K562 (cell line): ENCODE data around the gene PADI4. TPM values are rescaled to one million over a fixed set of nuclear protein-coding genes. Genes with fewer than 3 reads are reported as not detected.

ENCODE experiments used
- AFF1 ChIP-seq, 2 experiments: fragments of 450-650 bp; IDR thresholded peaks; 2 replicates each; pipeline ENCODE4 v1.6.1; 2018; ENCODE audit warnings: mild to moderate bottlenecking in 2 of 2, low read depth in 1 of 2; ENCODE audit not compliant: partially characterized antibody in 2 of 2
- BHLHE40 ChIP-seq: IDR thresholded peaks from 2 replicates; pipeline ENCODE4 v1.6.1; 2011; ENCODE audit warnings: low read length, improper control_type of control experiment
- CHCHD3 ChIP-seq: fragments of 250-450 bp; sonication (Bioruptor Pico); IDR thresholded peaks from 2 replicates; pipeline ENCODE4 v2.1.2; 2022; ENCODE audit warnings: mild to moderate bottlenecking
- COPS2 ChIP-seq: fragments of 450-650 bp; conservative IDR thresholded peaks from 2 replicates; pipeline ENCODE4 v1.6.1; 2016; ENCODE audit warnings: mild to moderate bottlenecking, moderate library complexity
- ELK1 ChIP-seq: sonication (generic); formaldehyde crosslinking; IDR thresholded peaks from 2 replicates; pipeline ENCODE4 v1.8.1; 2022; ENCODE audit warnings: missing genetic modification reagents
- FOS ChIP-seq: IDR thresholded peaks from 3 replicates; pipeline ENCODE4 v1.6.1; 2011; ENCODE audit not compliant: insufficient read length; ENCODE audit errors: extremely low read depth
- JUNB ChIP-seq: fragments of 450-650 bp; formaldehyde crosslinking; conservative IDR thresholded peaks from 2 replicates; pipeline ENCODE4 v1.4.0; 2020; ENCODE audit warnings: mild to moderate bottlenecking
- MAX ChIP-seq: sonication (generic); formaldehyde crosslinking; IDR thresholded peaks from 2 replicates; pipeline ENCODE4 v1.9.0; 2022; ENCODE audit warnings: mild to moderate bottlenecking, missing genetic modification reagents
- NCOA6 ChIP-seq: fragments of 450-650 bp; IDR thresholded peaks from 2 replicates; pipeline ENCODE4 v1.6.1; 2017; ENCODE audit warnings: mild to moderate bottlenecking
- NFIX ChIP-seq: fragments of 250-450 bp; sonication (Bioruptor Pico); IDR thresholded peaks from 2 replicates; pipeline ENCODE4 v1.4.0; 2020; ENCODE audit warnings: low read depth, mild to moderate bottlenecking, moderate library complexity
- POLR2AphosphoS2 ChIP-seq: IDR thresholded peaks from 2 replicates; pipeline ENCODE4 v1.6.1; 2012; ENCODE audit warnings: low read length, improper control_type of control experiment
- POU5F1 ChIP-seq: fragments of 150-350 bp; IDR thresholded peaks from 2 replicates; pipeline ENCODE4 v1.6.1; 2014; ENCODE audit warnings: borderline replicate concordance, low read length, low read depth, mild to moderate bottlenecking; ENCODE audit not compliant: partially characterized antibody
- SPI1 ChIP-seq: IDR thresholded peaks from 2 replicates; pipeline ENCODE4 v1.6.1; 2011; ENCODE audit warnings: low read depth, low read length, control low read depth, borderline replicate concordance
- SREBF2 ChIP-seq: sonication (generic); formaldehyde crosslinking; IDR thresholded peaks from 2 replicates; pipeline ENCODE4 v1.4.0; 2020; ENCODE audit warnings: mild to moderate bottlenecking, missing genetic modification reagents
- ZEB2 ChIP-seq: fragments of 450-650 bp; IDR thresholded peaks from 2 replicates; pipeline ENCODE4 v1.6.1; 2016
- ZNF12 ChIP-seq: sonication (generic); formaldehyde crosslinking; IDR thresholded peaks from 2 replicates; pipeline ENCODE4 v1.4.0; 2020; ENCODE audit warnings: mild to moderate bottlenecking, missing genetic modification reagents
- ZNF224 ChIP-seq: sonication (generic); formaldehyde crosslinking; IDR thresholded peaks from 2 replicates; pipeline ENCODE4 v1.8.0; 2022; ENCODE audit warnings: mild to moderate bottlenecking, missing genetic modification reagents
- ZNF655 ChIP-seq: fragments of 250-450 bp; sonication (Bioruptor Pico); IDR thresholded peaks from 2 replicates; pipeline ENCODE4 v1.5.0; 2021
- ZNF717 ChIP-seq: fragments of 250-450 bp; sonication (Bioruptor Pico); IDR thresholded peaks from 2 replicates; pipeline ENCODE4 v1.5.0; 2021
- polyA plus RNA-seq, 8 experiments: library from polyadenylated mRNA; depleted of rRNA in 4 of 8; stranded (reverse) in 5 of 8; unstranded in 3 of 8; fragments of >200 nt; fragmentation: Nextera tagmentation in 2 of 8; fragmentation: Illumina TruSeq in 1 of 8; extraction: Ambion mirVana in 2 of 8; extraction: Trizol in 1 of 8; gene quantifications; 2 replicates each; pipeline versions ENCODE4 v1.2.1 to v1.2.3, GENCODE V29; 2011 to 2014; ENCODE audit warnings: inconsistent platforms in 1 of 8, missing spikeins in 1 of 8
- total RNA-seq, 7 experiments: library from RNA; depleted of rRNA in 6 of 7; stranded (reverse); fragments of >200 nt in 6 of 7; fragmentation: Illumina TruSeq in 2 of 7; extraction: Trizol in 2 of 7; gene quantifications; 2 replicates each; pipeline versions ENCODE4 v1.2.1 to v1.2.3, GENCODE V29; 2011 to 2021; ENCODE audit warnings: low replicate concordance in 1 of 7

The PADI4 gene
- total and polyA plus RNA-seq, 9 of the 15 experiments (the other 6 are each of a cell fraction or from before 2014, with no cell fraction given) = 0.22 to 0.33 TPM; not detected in 7

- no peak for TF ChIP-seq AFF1 (IDR thresholded peaks at IDR 0.05; ENCODE audit: low read depth in 1 of 2, partially characterized antibody in 2 of 2)
- no peak for TF ChIP-seq NFIX (CRISPR knock-in tag)
- no peak for TF ChIP-seq MAX (CRISPR knock-in tag)
- TF ChIP-seq SREBF2 = no peak
- TF ChIP-seq BHLHE40 = no peak
- no peak for TF ChIP-seq ZNF12
- no peak for TF ChIP-seq FOS
- TF ChIP-seq ZNF655 (CRISPR knock-in tag) = no peak
- TF ChIP-seq POU5F1 = no peak
- TF ChIP-seq NCOA6 = no peak
- no peak for TF ChIP-seq ZEB2
- no peak for TF ChIP-seq ELK1 (CRISPR knock-in tag)
- TF ChIP-seq CHCHD3 (CRISPR knock-in tag) = peak; percentile 82; the same call in 1 of the 2 replicates
- TF ChIP-seq JUNB = peak; percentile 64; the same call in 1 of the 2 replicates
- TF ChIP-seq SPI1 = no peak
- TF ChIP-seq ZNF224 (CRISPR knock-in tag) = no peak
- TF ChIP-seq POLR2AphosphoS2 = no peak
- TF ChIP-seq COPS2 = no peak
- peak; percentile 92 for TF ChIP-seq ZNF717 (CRISPR knock-in tag)
These were observed 52.4 kb downstream of the PADI4 start (continued) for GRCh38 chr1:17360272-17360956.
